ENCODE measurements around the gene ITGB6. TPM values are rescaled to one million over a fixed set of nuclear protein-coding genes. Genes with fewer than 3 reads are reported as not detected.

Gene ITGB6
- total and polyA plus RNA-seq, 4 experiments from 2014 or later: not detected

DNA sequence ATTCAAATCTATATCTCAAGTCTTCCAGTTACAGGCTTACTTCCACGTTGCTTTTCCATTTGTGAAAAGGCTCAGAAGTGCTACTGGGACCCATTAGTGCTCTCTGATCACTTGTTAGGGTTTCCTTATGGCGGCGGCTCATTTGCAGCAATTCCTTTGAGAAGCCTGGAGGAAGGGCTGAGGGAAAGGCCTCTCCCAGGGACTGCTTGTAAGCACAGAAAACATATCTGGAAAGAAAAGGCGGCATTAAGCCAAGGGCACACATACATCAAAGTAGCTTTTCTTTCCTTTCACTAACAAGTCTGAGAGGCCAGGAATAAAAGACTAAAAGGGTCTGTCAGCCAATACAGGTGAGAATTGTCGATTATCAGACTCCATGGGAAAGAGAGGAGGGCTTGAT, 39.4 kb upstream of the ITGB6 start:
- Mint-ChIP-seq H3K4me1 (no peaks in the 10 kb centered on the region), H3K27me3 (no peaks in the 10 kb centered on the region), H3K4me3 (no peak overlapping the region), H3K36me3 (no peaks in the 10 kb centered on the region), H3K27ac (no peak overlapping the region), H3K9me3 (no peaks in the 10 kb centered on the region)
- no peaks in the 10 kb centered on the region for H3K4me1 ChIP-seq (ENCODE audit: insufficient read depth, low read length)
- intact Hi-C loops (cut with micrococcal nuclease): no loop called here
- ChIA-PET CTCF (ENCODE audit: partially characterized antibody) (interaction anchor here (1.1 kb wide), 1 partner anchor 730 kb away, joined by 3 read pairs; no protein-coding TSS in a partner anchor), POLR2A (ENCODE audit: partially characterized antibody) (no interaction called here)
- H3K27me3 ChIP-seq (ENCODE audit: insufficient read depth, low read length): no peaks in the 10 kb centered on the region
- DNase-seq: no peak
- no peaks in the 10 kb centered on the region for H3K36me3 ChIP-seq (ENCODE audit: insufficient read depth, low read length)
- H3K27ac ChIP-seq (ENCODE audit: low read depth, low read length): no peak overlapping the region
- no peak overlapping the region for H3K4me3 ChIP-seq (ENCODE audit: low read length in 2 of 2)
- H3K9me3 ChIP-seq (ENCODE audit: control insufficient read depth in 1 of 2, low read length in 2 of 2): no peaks in the 10 kb centered on the region

DNA sequence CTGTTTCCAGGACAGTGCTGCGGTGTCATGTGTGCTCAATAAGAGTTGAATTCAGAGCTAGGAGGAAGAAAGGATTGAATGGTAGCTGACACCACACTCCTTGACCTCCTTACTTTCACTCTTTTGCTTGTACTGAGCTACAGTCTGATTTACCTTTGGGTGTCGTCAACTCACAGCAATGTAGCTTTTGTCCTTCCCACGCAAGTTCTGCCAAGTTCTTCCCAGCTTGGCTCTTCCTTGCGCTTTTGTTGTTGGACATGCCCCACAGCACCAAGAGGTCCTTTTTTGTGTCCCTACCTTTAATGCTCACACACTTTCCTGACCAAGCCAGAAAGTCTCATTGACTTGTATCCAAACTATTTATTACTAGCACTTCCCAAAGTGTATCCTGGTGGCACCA, 38.3 kb upstream of the ITGB6 start:
- intact Hi-C loops (cut with micrococcal nuclease): no loop called here
- Mint-ChIP-seq H3K36me3 (no peaks in the 10 kb centered on the region), H3K27me3 (no peaks in the 10 kb centered on the region), H3K4me1 (no peaks in the 10 kb centered on the region), H3K9me3 (peaks cover 0 to 2% (median 0%) of the 10 kb centered on the region in 8 donors), H3K27ac (no peak overlapping the region), H3K4me3 (no peak overlapping the region)
- Histone ChIP-seq H3K4me3 (ENCODE audit: low read length in 2 of 2) (no peak overlapping the region), H3K4me1 (ENCODE audit: insufficient read depth, low read length) (no peaks in the 10 kb centered on the region), H3K27me3 (ENCODE audit: insufficient read depth, low read length) (no peaks in the 10 kb centered on the region), H3K9me3 (ENCODE audit: control insufficient read depth in 1 of 2, low read length in 2 of 2) (no peaks in the 10 kb centered on the region), H3K27ac (ENCODE audit: low read depth, low read length) (no peak overlapping the region), H3K36me3 (ENCODE audit: insufficient read depth, low read length) (no peaks in the 10 kb centered on the region)
- ChIA-PET POLR2A (ENCODE audit: partially characterized antibody) (no interaction called here), CTCF (ENCODE audit: partially characterized antibody) (interaction anchor here (1.9 kb wide), 1 partner anchor 13 kb away, joined by 8 read pairs; no protein-coding TSS in a partner anchor)
- no peak for DNase-seq

DNA sequence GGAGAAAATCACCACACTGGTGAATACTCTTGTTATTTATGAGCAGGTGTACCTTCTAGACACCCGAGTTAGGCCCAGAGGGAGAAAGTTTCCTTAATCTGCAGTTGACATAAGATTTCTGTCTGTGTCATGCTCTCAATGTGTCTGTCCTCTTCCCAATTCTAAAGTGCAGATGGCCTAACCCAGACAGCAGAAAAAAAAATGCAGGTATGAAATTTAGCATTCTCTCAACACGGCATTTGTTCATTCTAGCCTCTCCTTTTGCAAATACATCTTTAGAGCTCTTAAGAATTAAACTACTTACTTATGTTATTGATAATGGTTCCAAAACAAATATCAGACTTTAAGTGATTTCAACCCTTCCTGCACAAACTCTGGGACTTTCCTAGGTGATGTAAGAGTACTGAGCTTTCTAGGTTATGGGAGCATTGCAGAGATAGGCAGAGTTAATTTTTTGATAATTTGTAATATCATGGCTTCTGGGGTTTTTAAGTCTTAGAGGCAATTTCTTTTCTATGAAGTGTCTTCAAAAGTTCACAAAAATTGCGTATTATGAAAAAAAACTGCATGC, 32.9 kb upstream of the ITGB6 start:
- ChIA-PET CTCF (ENCODE audit: partially characterized antibody) (interaction anchor here (1.2 kb wide), 1 partner anchor 13 kb away, joined by 3 read pairs; no protein-coding TSS in a partner anchor), POLR2A (ENCODE audit: partially characterized antibody) (interaction anchor here (0.9 kb wide), 1 partner anchor 61 kb away, joined by 4 read pairs; no protein-coding TSS in a partner anchor)
- Mint-ChIP-seq H3K27ac (no peak overlapping the region), H3K4me3 (no peak overlapping the region), H3K27me3 (no peaks in the 10 kb centered on the region), H3K9me3 (peaks cover 0 to 2% (median 0%) of the 10 kb centered on the region in 8 donors), H3K4me1 (no peaks in the 10 kb centered on the region), H3K36me3 (no peaks in the 10 kb centered on the region)
- Histone ChIP-seq H3K4me1 (ENCODE audit: insufficient read depth, low read length) (no peaks in the 10 kb centered on the region), H3K27ac (ENCODE audit: low read depth, low read length) (no peak overlapping the region), H3K9me3 (ENCODE audit: control insufficient read depth in 1 of 2, low read length in 2 of 2) (no peaks in the 10 kb centered on the region), H3K4me3 (ENCODE audit: low read length in 2 of 2) (no peak overlapping the region), H3K36me3 (ENCODE audit: insufficient read depth, low read length) (no peaks in the 10 kb centered on the region), H3K27me3 (ENCODE audit: insufficient read depth, low read length) (no peaks in the 10 kb centered on the region)
- no peak for DNase-seq
- intact Hi-C loops (cut with micrococcal nuclease): no loop called here

DNA sequence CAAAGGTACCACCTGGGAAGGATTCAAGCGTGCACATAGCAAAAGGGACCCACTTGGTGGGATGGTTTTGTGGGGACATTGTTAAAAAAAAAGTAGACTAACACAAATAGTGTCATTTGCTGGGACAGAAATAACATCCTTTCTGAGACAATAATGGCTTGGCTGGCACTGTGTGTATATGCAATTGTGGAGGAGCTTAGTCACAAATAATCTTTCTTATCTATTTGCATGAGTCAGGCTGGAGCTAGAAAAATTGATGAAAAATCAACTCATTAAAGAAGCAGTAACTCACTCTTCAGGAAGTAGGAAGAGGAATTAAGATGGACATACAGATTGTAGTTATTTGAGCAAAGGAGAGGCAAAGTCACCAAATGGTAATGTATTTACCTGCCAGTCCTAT, 29.5 kb upstream of the ITGB6 start:
- Mint-ChIP-seq H3K4me1 (peaks cover 3 to 7% (median 5%) of the 10 kb centered on the region in 4 donors), H3K27ac (peak overlapping the region in 1 of 7 donors; percentile 36), H3K36me3 (no peaks in the 10 kb centered on the region), H3K4me3 (no peak overlapping the region), H3K27me3 (peaks cover 0 to 4% of the 10 kb centered on the region in 2 donors), H3K9me3 (peaks cover 0 to 2% (median 0%) of the 10 kb centered on the region in 8 donors)
- H3K27ac ChIP-seq (ENCODE audit: low read depth, low read length): no peak overlapping the region
- no peak for DNase-seq
- H3K9me3 ChIP-seq (ENCODE audit: control insufficient read depth in 1 of 2, low read length in 2 of 2): no peaks in the 10 kb centered on the region
- no peaks in the 10 kb centered on the region for H3K36me3 ChIP-seq (ENCODE audit: insufficient read depth, low read length)
- no peaks in the 10 kb centered on the region for H3K27me3 ChIP-seq (ENCODE audit: insufficient read depth, low read length)
- peaks cover under 1% of the 10 kb centered on the region for H3K4me1 ChIP-seq (ENCODE audit: insufficient read depth, low read length)
- ChIA-PET CTCF (ENCODE audit: partially characterized antibody) (interaction anchor here (3.3 kb wide), 1 partner anchor 21 kb away, joined by 12 read pairs; no protein-coding TSS in a partner anchor), POLR2A (ENCODE audit: partially characterized antibody) (no interaction called here)
- H3K4me3 ChIP-seq (ENCODE audit: low read length in 2 of 2): no peak overlapping the region
- intact Hi-C loops (cut with micrococcal nuclease): no loop called here

DNA sequence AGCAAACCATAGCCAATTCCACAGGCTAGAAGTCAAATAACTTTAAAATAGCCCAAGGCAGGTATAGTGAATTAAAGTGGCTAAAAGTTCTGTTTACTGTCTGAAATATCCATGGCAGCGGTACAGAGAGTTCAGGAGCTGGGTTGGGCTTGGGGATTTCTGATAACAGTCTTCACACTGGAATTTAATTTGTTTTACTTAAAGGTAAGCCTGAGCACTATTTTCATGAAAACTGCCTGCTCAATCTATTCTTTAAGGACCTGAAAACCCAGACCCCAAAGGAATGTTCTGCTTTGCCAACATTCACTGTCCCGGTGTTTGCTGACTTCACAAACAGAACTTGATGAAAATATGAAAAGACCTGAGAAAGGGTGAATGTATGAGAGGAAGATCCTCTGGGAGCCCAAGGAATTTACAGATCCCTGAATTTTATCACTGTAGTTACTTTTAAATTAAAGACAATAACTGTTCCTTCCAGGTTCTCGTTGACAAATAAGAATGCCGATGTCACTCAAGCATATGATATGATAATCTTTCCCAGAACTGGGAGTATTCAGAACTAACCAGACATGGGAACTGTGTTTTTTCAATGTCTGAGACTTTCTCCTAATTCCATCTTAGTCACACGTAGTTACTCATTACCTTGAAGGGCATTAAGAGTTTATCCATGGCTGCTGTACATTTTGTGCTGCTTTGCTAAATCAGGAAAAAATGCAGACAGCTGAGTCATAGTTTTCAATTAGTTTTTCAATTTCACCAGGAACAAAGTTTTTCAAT, 28.3 kb upstream of the ITGB6 start:
- no peaks in the 10 kb centered on the region for H3K36me3 ChIP-seq (ENCODE audit: insufficient read depth, low read length)
- no peak for DNase-seq
- Mint-ChIP-seq H3K36me3 (no peaks in the 10 kb centered on the region), H3K27ac (no peak overlapping the region), H3K9me3 (no peaks in the 10 kb centered on the region), H3K4me3 (no peak overlapping the region), H3K27me3 (peaks cover 0 to 4% of the 10 kb centered on the region in 2 donors), H3K4me1 (peaks cover 14 to 20% (median 15%) of the 10 kb centered on the region in 4 donors)
- peaks cover 13% of the 10 kb centered on the region for H3K4me1 ChIP-seq (ENCODE audit: insufficient read depth, low read length)
- no peak overlapping the region for H3K27ac ChIP-seq (ENCODE audit: low read depth, low read length)
- no peak overlapping the region for H3K4me3 ChIP-seq (ENCODE audit: low read length in 2 of 2)
- intact Hi-C loops (cut with micrococcal nuclease): no loop called here
- H3K9me3 ChIP-seq (ENCODE audit: control insufficient read depth in 1 of 2, low read length in 2 of 2): no peaks in the 10 kb centered on the region
- CTCF ChIA-PET (ENCODE audit: partially characterized antibody): interaction anchor here (1.3 kb wide), 1 partner anchor 16 kb away, joined by 3 read pairs; no protein-coding TSS in a partner anchor
- H3K27me3 ChIP-seq (ENCODE audit: insufficient read depth, low read length): no peaks in the 10 kb centered on the region
- POLR2A ChIA-PET (ENCODE audit: partially characterized antibody): no interaction called here

DNA sequence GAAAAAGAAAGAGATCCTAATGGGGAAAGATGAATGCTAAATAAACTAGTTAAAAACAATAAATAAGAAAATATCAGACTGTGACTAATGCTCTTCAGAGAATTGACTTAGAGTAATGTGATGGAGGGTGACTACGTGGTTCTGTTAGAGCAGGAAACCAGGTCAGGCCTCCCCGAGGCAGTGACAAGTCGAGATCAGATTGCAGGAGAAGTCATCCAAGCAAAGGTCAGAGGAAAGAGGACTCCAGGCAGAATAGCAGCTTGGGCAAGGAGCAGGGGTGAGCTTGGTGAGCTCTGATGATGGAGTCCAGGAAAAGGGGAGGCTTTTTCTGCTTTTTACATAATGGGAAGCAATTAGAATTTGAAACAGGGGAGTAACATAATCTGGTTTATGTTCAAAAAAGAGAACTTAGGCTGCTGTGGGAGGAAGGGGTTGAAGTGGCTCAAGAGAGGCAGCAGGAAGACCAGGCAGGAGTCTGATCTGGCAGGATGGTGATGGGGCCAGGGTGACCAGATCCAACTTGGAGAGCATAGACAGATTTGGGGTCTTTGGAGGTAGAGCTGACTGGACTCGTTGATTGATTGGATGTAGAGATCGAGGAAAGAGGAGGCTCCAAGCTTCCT, 27.3 kb upstream of the ITGB6 start:
- H3K4me1 ChIP-seq (ENCODE audit: insufficient read depth, low read length): peaks cover 15% of the 10 kb centered on the region
- H3K27ac ChIP-seq (ENCODE audit: low read depth, low read length): no peak overlapping the region
- ChIA-PET POLR2A (ENCODE audit: partially characterized antibody) (no interaction called here), CTCF (ENCODE audit: partially characterized antibody) (no interaction called here)
- Mint-ChIP-seq H3K36me3 (no peaks in the 10 kb centered on the region), H3K27me3 (peaks cover 0 to 4% of the 10 kb centered on the region in 2 donors), H3K4me1 (peaks cover 14 to 26% (median 21%) of the 10 kb centered on the region in 4 donors), H3K27ac (no peak overlapping the region), H3K4me3 (no peak overlapping the region), H3K9me3 (no peaks in the 10 kb centered on the region)
- H3K9me3 ChIP-seq (ENCODE audit: control insufficient read depth in 1 of 2, low read length in 2 of 2): no peaks in the 10 kb centered on the region
- no peak overlapping the region for H3K4me3 ChIP-seq (ENCODE audit: low read length in 2 of 2)
- intact Hi-C loops (cut with micrococcal nuclease): no loop called here
- no peaks in the 10 kb centered on the region for H3K27me3 ChIP-seq (ENCODE audit: insufficient read depth, low read length)
- H3K36me3 ChIP-seq (ENCODE audit: insufficient read depth, low read length): no peaks in the 10 kb centered on the region
- DNase-seq: no peak

DNA sequence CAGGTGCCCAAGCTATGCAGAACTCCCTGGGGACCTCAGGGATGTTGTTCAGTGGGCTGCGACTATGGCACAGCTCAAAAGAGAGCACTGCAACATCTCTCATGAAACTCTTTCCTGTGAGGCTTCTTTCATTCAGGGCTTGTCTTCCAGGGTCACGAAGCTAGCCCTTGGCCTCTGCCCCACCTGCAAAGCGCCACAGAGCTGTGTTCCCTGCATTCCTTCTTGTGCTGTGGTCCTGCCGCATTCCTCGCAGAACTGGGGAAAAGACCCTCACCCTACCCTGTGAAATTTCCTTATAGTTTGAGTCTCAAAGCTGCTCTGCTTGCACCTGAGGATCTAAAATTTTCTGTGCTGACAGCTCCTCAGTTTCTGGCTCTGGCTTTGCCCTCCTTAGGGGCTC, 26.3 kb upstream of the ITGB6 start:
- Mint-ChIP-seq H3K27me3 (peaks cover 0 to 4% of the 10 kb centered on the region in 2 donors), H3K36me3 (no peaks in the 10 kb centered on the region), H3K27ac (no peak overlapping the region), H3K9me3 (no peaks in the 10 kb centered on the region), H3K4me3 (no peak overlapping the region), H3K4me1 (peaks cover 14 to 26% (median 21%) of the 10 kb centered on the region in 4 donors)
- Histone ChIP-seq H3K4me3 (ENCODE audit: low read length in 2 of 2) (no peak overlapping the region), H3K9me3 (ENCODE audit: control insufficient read depth in 1 of 2, low read length in 2 of 2) (no peaks in the 10 kb centered on the region), H3K27me3 (ENCODE audit: insufficient read depth, low read length) (no peaks in the 10 kb centered on the region), H3K36me3 (ENCODE audit: insufficient read depth, low read length) (no peaks in the 10 kb centered on the region), H3K4me1 (ENCODE audit: insufficient read depth, low read length) (peaks cover 16% of the 10 kb centered on the region), H3K27ac (ENCODE audit: low read depth, low read length) (no peak overlapping the region)
- DNase-seq: no peak
- POLR2A ChIA-PET (ENCODE audit: partially characterized antibody): no interaction called here
- intact Hi-C loops (cut with micrococcal nuclease): no loop called here
- CTCF ChIA-PET (ENCODE audit: partially characterized antibody): interaction anchor here (1.2 to 1.7 kb wide), 3 partner anchors 15 to 117 kb away, joined by 3 to 7 read pairs (median 5); no protein-coding TSS in a partner anchor

Measured in CD4-positive, alpha-beta memory T cell (primary cell).